Stimulated activated CD8-positive, alpha-beta memory T cell treated with anti-CD3 and anti-CD28 coated beads, Interleukin-7, amount 100 ng/mL, for 1 hour (primary cell): ENCODE results near the gene POLR2E.

Source experiments
- DNase-seq, 2 donors: peaks; one replicate each; pipeline ENCODE4 v3.0.0-alpha.2; 2020; ENCODE audit warnings: low read depth in 2 of 2

The POLR2E gene

DNA sequence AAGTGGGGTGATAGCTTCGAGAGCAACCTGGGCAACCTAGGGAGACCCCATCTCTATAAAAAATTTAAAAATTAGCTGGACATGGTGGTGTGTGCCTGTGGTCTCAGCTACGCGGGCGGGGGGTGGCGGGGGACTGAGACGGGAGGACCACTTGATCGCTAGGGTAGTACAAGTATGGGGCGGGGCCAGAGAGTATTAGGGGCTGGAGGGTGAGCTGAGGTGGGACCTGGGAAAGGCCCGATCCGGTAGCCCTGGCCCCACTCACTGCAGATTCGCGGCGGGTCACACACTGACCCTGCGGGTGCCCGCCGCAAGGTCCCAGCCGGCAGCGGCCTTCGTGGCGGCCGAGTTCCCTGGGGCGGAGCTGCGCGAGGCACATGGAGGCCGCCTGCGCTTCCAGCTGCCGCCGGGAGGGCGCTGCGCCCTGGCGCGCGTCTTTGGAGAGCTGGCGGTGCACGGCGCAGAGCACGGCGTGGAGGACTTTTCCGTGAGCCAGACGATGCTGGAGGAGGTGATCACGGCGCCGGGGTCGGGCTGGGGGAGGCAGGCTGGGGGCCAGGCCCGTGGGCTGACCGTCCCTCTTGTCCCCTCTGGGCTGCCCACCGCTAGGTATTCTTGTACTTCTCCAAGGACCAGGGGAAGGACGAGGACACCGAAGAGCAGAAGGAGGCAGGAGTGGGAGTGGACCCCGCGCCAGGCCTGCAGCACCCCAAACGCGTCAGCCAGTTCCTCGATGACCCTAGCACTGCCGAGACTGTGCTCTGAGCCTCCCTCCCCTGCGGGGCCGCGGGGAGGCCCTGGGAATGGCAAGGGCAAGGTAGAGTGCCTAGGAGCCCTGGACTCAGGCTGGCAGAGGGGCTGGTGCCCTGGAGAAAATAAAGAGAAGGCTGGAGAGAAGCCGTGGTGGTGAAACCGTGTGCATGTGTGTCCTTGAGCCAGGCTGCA is 30.2 kb downstream of the POLR2E start:
- DNase-seq: no peak

DNA sequence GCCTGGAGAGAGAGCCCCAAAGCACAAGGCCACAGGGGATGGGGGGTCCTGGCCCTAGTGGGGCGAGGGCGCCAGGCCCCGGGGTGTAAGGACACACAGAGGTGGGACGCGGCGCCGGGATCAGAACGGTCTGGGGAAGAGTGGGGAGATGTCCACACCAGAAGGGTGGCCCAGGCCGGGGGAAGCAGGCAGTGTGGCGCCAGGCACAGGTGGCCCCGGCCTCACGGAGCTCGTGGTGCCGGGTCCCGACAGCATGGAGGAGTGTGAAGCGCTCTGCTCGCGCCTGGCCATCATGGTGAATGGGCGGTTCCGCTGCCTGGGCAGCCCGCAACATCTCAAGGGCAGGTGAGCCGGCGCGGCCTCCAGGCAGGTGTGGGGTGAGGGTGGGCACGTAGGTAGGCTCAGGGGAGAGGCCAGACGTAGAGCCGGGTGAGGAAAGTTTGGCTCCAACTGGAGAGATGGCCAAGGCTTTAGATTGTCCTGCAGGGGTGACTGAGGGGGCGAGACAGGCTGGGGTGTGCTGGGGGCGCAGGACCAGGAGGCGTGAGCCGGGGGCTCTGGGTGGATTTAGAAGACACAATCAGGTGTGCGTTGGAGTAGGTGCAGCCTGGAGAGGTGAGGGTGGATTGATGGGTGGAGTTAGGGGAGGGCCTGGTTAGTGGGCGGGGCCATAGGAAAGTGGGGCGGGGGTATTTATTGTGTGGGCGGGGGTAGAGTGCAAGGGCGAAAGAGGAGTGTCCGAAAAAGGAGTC is 31.1 kb downstream of the POLR2E start:
- DNase-seq: no peak

DNA sequence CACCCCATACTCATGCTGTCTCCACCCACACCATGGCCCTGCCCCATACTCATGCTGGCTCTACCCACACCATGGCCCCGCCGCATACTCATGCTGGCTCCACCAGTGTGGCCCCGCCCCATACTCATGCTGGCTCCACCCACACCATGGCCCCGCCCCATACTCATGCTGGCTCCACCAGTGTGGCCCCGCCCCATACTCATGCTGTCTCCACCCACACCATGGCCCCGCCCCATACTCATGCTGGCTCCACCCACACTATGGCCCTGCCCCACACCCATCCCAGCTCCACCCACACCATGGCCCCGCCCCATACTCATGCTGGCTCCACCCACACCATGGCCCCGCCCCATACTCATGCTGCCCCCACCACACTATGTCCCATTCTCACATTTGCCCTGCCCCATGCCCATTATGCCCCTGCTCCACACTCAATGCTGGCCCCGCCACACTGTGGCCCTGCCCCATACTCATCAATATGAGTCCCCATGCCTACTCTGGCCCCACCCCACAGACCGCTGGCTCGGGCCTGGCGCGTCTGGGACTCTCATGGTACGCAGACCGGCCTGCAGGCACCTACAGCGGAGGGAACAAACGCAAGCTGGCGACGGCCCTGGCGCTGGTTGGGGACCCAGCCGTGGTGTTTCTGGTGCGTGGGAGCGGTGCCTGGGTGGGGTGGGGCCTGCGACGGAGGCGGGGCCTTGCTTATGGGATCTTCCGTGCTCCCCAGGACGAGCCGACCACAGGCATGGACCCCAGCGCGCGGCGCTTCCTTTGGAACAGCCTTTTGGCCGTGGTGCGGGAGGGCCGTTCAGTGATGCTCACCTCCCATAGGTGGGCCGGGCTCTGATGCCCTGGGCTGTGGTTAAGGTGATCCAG is 31.9 kb downstream of the POLR2E start:
- DNase-seq: no peak

DNA sequence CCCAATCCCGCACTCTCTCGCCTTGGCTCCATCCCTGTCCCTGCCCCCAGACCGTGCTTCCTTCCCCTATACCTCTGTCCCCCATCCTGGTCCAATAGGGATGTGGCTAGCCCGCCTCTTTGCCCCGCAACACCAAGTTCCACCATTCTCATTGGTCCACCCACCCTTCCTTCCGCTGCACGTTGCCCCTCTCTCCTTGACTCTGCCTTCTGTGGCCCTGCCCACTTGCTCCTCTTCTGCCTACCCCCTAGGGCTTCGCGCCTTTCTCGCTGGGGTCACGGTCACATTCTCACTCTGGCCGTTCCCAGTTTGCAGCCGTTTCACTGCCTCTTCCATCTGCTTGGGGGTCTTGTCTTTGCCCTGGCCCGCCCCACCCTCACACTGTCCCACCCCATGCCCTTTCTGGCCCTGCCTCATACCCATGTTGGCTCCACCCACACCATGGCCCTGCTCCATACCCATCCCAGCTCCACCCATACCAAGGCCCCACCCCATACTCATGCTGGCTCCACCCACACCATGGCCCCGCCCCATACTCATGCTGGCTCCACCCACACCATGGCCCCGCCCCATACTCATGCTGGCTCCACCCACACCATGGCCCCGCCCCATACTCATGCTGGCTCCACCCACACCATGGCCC is 32.7 kb downstream of the POLR2E start:
- no peak for DNase-seq

DNA sequence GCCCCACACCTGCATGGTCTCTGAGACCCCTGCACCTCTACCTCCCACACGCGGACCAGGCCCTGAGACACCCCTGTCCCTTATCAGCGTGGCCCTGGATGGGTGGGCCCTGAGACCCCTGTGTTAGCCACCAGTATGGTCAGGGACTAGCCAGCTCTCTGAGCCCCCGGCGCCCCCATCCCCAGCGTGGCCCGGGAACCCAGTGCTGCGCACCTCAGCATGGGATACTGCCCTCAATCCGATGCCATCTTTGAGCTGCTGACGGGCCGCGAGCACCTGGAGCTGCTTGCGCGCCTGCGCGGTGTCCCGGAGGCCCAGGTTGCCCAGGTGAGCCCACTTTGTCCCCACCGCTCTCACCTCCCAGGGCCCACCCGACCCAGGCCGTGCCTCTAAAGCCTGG is 33.2 kb downstream of the POLR2E start:
- DNase-seq: no peak

DNA sequence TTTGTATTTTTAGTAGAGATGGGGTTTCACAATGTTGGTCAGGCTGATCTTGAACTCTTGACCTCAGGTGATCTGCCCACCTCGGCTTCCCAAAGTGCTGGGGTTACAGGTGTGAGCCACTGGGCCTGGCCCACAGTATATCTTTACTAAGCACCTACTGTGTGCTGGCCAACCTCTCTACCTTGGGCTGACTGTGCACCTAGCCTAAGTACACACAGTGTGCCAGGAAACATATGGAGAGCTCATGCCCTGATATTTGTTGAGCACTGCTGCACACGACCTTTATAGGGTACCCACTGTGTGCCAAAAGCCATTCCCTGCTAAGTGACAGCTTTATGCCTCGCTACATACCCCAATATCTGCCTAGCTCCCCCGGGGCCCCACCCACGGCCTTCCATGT is 34.5 kb downstream of the POLR2E start:
- no peak for DNase-seq

DNA sequence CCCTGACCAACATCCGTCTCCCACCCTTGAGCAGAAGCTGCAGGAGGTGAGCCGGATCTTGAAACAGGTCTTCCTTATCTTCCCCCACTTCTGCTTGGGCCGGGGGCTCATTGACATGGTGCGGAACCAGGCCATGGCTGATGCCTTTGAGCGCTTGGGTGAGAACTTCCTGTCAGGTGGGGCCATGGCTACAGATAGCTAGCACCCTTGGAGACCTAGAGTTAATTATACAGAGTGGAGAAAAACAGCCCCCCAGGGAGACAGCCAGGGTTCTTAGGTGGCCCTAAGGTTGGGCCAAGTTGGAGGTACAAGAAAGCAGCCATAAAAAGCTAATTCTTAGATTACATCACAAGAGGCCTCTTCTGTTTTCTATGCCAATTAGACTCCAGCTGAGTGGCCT is 37.1 kb downstream of the POLR2E start:
- no peak for DNase-seq

DNA sequence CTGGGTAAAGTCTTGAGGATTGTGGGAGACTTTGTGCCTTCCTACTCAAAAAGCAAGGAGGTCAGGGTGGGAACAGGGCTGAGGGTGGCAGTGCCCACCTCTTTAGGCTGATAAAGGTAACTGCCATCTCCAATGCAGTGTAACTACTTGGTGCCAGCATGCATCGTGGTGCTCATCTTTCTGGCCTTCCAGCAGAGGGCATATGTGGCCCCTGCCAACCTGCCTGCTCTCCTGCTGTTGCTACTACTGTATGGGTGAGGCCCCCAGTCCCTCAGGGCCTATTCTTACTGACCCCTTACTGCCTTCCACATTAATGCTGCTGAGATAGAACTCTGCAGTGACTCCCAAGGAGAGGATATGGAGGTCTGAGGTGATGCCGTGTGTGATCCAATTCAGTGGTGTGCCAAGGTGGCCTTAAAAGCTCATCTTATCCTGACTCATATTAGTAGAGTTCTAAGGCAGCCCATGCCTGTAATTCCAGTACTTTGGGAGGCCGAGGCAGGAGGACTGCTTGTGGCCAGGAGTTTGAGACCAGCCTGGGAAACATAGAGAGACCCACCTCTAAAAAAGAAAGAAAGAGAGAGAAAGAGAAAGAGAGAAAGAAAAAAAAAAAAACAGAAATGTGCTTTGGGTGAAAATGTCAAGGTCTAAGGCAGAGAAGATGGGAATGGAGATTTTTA is 37.9 kb downstream of the POLR2E start:
- no peak for DNase-seq

DNA sequence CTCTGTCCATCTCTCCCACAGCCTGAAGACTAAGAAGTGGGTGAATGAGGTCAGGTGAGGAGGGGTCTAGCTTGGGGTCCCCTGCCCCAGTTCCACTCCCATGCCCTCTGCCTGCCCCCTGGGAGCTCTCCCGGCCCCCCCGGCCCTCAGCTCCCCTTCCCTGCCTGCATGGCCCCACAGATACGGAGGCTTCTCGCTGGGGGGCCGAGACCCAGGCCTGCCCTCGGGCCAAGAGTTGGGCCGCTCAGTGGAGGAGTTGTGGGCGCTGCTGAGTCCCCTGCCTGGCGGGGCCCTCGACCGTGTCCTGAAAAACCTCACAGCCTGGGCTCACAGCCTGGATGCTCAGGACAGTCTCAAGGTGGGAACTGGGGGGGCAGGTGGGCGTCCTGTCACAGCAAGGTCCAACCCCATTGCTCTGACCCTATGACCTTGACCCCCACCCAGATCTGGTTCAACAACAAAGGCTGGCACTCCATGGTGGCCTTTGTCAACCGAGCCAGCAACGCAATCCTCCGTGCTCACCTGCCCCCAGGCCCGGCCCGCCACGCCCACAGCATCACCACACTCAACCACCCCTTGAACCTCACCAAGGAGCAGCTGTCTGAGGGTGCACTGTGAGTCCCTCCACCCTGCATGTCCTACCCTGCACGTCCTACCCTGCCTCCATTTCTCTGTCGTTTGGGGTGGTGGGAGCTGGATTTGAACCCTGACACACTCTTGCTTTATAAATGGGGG is 39.1 kb downstream of the POLR2E start:
- no peak for DNase-seq

DNA sequence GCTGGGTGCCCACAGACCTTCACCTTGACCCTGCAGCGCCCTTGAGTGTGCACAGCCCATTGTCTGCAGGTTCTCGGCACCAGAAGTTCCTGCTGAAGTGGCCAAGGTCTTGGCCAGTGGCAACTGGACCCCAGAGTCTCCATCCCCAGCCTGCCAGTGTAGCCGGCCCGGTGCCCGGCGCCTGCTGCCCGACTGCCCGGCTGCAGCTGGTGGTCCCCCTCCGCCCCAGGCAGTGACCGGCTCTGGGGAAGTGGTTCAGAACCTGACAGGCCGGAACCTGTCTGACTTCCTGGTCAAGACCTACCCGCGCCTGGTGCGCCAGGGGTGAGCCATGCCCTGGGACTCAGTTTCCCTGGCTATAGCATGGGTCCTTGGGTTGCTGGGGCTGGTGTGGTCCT is 40.1 kb downstream of the POLR2E start:
- DNase-seq: no peak

DNA sequence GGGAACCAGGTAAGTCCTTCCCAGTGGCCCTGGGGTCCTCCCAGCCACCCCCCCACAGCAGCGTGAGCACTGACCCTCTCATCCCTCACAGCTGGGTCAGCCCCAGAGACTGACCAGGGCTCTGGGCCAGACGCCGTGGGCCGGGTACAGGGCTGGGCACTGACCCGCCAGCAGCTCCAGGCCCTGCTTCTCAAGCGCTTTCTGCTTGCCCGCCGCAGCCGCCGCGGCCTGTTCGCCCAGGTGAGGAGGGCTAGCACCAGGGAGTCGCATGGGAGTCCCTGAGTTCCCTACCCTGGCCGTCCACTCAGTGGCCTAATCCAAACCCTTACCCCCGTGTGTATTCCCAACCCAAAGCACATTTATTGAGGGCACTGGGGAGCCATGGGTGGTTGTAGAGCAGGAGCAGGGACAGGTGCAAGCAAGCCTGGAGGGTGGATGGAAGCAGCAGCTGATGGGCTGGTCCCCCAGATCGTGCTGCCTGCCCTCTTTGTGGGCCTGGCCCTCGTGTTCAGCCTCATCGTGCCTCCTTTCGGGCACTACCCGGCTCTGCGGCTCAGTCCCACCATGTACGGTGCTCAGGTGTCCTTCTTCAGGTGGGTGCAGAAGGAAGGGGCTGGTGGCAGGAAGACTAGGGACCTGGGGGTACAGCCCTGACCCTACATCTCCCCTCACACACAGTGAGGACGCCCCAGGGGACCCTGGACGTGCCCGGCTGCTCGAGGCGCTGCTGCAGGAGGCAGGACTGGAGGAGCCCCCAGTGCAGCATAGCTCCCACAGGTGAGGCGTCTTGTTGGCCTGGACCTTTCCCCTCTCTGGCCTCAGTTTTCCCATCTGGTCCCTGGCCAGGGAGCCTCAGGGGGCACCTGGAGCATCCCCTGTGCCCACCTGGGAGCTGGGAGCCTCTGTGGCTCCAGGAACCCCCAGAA is 40.8 kb downstream of the POLR2E start:
- no peak for DNase-seq

DNA sequence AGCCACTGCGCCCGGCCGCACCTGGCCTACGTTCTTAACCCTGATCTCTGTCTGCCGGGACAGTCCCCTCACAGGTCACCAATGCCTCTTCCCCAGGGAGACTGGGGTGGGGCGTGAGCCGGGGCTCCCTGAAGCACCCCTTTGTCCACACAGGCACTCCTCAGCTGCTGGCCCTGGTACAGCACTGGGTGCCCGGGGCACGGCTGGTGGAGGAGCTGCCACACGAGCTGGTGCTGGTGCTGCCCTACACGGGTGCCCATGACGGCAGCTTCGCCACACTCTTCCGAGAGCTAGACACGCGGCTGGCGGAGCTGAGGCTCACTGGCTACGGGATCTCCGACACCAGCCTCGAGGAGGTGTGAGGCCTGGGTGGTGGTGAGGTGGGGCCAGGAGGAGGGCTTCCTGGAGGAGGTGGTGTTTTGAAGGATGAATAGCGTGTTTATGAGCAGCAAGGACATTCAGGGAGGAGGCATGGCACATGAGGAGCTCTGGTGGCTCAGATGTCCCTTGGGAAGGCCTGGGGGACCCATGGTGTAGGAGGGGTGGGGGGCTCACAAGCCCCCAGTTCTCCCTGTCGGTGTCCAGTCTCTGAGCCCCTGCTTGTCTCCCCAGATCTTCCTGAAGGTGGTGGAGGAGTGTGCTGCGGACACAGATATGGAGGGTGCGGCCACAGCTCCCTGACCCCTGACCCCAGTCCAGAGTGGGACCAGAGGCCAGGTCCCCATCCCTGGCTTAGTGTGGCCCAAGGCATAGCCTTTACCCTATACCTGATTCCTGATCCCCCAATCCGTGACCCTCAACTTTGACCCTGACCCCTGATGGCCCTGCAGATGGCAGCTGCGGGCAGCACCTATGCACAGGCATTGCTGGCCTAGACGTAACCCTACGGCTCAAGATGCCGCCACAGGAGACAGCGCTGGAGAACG is 41.7 kb downstream of the POLR2E start:
- DNase-seq: no peak

DNA sequence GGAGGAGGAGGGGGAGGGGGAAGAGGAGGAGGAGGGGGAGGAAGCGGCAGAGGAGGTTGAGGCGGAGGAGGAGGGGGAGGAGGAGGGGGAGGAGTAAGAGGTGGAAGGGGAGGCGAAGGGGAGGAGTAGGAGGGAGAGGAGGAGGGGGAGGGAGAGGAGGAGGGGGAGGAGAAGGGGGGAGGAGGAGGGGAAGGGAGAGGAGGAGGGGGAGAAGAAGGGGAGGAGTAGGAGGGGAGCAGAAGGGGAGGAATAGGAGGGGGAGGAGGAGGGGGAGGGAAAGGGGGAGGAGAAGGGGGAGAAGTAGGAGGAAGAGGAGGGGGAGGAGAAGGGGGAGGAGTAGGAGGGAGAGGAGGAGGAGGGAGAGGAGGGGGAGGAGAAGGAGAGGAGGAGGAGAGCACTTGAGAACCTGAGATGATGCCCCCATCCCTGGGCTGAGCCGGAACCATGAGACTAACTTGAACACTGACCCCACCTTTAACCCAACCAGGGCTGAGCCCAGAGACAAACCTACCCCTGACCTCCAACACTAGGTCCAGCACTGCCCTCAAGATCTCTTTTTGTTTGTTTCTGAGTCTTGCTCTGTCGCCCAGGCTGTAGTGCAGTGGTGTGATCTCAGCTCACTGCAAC is 42.7 kb downstream of the POLR2E start:
- DNase-seq: no peak

DNA sequence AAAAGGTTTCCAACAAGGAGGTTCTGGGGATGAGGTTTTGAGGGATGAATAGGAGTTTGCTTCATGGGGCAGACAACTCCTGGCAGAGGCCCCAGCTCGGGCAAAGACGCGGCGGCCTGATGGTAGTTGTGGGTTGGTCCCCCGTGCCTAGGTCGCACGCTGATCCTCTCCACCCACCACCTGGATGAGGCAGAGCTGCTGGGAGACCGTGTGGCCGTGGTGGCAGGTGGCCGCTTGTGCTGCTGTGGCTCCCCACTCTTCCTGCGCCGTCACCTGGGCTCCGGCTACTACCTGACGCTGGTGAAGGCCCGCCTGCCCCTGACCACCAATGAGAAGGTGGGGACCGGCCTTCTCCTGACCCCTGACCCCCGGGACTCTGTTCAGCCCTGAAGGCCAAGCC is 43.4 kb downstream of the POLR2E start:
- DNase-seq: no peak

DNA sequence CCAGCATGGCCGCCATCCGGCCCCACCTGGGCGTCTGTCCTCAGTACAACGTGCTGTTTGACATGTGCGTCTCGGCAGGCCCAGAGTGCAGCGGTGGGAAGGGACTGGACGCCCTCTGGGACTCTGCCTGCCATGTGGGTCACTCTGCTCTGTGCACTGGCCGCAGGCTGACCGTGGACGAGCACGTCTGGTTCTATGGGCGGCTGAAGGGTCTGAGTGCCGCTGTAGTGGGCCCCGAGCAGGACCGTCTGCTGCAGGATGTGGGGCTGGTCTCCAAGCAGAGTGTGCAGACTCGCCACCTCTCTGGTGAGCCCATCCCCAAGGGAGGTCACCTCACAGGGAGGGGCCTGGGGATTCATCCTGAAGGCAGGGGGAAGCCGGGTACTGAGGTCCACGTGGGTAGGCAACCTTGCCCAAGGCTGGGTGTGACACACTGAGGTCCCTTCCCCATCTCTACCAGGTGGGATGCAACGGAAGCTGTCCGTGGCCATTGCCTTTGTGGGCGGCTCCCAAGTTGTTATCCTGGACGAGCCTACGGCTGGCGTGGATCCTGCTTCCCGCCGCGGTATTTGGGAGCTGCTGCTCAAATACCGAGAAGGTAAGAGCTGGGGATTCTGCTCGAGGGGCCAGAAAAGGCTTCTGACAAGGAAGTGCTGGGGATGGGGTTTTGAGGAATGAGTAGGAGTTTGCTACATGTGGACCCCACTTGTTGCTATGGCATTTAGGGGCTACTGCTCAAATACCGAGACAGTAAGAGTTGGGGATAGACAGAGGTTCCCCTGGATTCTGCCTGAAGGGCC is 44.0 kb downstream of the POLR2E start:
- no peak for DNase-seq

DNA sequence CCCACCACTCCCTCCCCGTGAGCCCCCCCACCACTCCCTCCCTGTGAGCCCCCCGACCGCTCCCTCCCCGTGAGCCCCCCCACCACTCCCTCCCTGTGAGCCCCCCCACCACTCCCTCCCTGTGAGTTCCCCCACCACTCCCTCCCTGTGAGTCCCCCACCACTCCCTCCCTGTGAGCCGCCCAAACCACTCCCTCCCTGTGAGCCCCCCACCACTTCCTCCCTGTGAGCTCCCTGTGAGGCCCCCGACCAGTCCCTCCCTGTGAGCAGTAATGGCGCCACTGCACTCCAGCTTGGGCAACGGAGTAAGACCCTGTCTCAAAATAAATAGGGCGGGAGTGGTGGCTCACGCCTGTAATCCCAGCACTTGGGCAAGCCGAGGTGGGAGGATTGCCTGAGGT is 45.4 kb downstream of the POLR2E start:
- no peak for DNase-seq

DNA sequence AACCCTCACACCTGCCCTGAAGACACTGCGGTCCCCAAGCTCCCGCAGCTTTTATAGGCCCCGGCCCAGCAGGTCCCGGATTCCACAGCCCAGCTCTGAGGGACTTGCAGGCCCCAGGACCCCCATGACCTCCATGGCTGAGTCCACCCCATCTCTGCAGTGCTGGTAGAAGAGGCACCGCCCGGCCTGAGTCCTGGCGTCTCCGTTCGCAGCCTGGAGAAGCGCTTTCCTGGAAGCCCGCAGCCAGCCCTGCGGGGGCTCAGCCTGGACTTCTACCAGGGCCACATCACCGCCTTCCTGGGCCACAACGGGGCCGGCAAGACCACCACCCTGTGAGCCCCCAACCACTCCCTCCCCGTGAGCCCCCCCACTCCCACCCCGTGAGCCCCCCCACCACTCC is 46.1 kb downstream of the POLR2E start:
- DNase-seq: no peak
